ENCODE measurements around the gene SLC12A4. TPM values are rescaled to one million over a fixed set of nuclear protein-coding genes. Genes with fewer than 3 reads are reported as not detected.
A peak's percentile ranks its signal among the peaks of the same experiment; 100 is the strongest.
"Not testable (repeated sequence)": the region's sequence is repeated elsewhere in the genome, so short reads cannot be mapped to it uniquely, and the experiment has no call there.

SLC12A4 gene
- total RNA-seq = 113 TPM
- long read RNA-seq, full-length matches to known transcripts = 33 of 113 reads
- long read RNA-seq, partial matches to known transcripts = 61 of 113 reads
- long read RNA-seq, other reads (novel, unspliced or antisense) = 19 of 113 reads

DNA sequence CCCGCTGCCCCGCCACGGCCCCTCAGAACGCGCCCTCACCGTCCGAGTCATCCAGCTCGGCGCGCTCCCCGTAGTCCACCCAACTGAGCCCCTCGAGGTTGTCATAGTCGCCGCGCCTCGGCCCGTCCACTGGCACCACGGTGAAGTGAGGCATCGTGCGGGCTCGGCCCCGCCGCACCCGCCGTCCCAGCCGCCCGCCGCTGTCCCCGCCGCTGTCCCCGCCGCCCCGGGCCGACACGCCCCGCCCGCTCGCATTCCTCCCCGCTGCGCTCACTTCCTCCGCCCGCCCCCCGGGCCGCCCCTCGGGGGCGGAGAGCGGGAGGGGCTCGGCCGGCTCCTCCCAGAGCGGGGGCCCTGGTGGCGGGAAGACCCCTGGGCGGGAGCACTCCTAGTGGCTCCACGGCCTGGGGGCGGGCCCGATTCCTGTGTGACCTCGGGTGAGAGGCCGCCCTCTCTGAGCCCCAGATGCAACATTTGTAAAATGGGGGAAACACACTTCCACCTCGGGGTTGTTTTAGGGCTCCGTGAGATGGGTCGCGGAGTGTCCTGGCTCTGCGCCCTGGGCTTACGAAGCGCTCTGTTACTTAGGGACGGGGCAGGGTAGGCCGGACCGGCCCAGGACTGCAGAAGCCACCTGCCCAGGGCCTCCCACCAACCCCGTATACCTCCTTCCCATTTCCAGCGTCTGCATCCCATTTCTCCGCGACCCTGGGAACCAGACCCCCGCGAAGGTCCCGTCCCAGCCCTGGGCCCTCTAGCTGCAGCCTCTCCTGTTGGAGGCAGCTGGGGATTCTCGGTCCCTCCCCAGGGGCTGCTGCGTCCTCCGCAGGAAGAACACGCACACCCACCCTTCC is at the start of gene SLC12A4:
SLC12A4 (minus strand) TSS at position 238 of the 854 bp plus-strand sequence; CDS start at position 154, 84 bp downstream.
- DNase-seq (ENCODE audit: low spot score) = peak; percentile 95

DNA sequence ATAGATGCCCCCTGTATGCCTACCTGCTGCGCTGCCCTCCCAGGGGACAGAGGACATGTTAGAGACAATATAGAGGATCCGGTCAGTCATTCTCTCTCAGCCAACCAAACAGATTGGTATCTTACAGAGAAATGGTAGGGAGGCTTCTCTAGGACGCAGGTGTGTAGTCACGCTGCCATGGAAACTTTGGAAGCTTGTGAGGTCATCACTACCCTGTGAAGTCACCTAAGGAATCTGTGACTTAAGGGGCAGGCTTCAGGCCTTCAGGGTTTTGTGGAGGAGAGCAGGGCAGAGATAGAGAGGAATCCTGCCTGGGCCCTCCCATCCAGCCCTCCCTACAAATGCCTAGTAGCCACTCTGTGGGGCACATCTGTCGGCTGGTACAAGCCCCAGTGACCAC is 47.2 kb upstream of the SLC12A4 start, which contains the start of gene DPEP2NB:
DPEP2NB (minus strand) TSS at position 231 of the 400 bp plus-strand sequence; CDS start at position 90, 141 bp downstream.
- no peak for DNase-seq (ENCODE audit: low spot score)

DNA sequence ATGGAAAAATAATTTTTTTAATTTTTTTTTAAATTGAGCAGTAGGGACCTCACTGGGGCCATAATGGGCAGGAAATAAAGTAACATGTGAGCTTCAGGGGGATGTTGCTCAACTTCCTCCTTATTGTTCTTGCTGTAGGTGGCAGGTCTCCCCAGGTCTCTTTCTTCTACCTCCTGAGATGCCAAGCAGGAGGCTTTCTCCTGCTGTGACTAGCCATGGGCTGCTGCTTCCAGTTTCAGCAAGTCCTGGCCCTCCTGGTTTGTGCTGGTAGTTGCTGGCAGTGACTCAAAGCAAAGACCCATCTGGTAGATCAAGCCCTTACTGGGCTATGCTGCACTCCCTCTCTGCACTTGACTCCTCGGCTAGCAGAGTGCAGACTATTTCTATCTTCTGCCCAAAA is 45.0 kb upstream of the SLC12A4 start:
- DNase-seq (ENCODE audit: low spot score) = no peak

DNA sequence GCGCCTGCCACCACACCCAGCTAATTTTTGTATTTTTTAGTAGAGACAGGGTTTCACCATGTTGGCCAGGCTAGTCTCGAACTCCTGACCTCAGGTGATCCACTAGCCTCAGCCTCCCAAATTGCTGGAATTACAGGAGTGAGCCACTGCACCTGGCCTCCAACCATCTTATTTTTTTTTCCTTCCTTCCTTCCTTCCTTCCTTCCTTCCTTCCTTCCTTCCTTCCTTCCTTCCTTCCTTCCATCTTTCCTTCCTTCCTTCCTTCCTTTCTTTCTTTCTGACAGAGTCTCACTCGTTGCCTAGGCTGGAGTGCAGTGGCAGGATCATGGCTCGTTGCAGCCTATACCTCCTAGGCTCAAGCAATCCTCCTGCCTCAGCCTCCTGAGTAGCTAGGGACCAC is 41.4 kb upstream of the SLC12A4 start:
- not testable (repeated sequence) for DNase-seq (ENCODE audit: low spot score)

DNA sequence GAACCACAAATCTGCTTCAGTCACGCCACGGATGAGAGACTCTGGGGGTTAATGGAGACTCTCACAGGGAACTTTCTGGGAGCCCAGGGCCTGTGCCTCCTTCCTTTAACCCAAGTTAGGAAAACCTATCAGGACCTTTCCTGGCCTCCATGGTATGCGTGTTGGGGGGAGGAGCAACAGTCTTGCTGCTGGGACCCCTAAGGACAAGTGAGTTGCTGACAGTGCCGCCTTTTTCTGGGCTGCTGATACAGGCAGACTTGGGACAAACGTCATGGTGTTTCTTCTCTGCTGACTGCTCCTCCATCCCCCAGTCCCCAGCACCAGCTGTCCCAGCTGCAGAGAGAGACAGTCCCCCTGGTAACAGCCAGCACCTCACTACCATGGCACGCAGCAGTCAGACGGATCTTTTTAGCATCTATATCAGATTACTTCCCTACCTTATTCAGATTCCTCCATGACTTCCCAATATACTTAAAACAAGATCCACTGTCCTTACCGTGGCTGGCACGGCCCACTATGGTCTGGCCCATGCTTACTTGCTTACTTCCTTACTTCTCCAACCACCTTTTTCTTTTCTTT is 40.8 kb upstream of the SLC12A4 start:
- DNase-seq (ENCODE audit: low spot score) = no peak

DNA sequence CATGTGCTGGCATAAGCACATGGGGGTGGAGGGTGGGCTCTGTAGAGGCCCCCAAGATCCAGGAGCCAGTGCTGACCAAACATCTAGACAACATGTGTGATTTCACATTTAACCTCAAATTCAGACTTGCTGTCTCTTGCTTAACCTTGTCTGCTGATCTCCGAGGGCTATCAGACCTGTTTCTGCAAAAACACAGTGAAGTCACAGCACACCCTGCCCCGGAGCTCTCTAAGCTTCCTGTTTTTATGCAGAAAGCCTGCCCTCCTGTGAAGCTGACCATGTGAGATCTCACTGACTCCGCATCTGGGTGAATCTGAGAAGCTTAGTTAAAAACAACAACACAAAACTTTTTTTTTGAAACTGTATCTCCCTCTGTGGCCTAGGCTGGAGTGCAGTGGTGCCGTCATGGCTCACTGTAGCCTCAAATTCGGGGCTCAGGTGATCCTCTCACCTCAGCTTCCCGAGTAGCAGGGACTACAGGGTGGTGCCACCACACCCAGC is 37.4 kb upstream of the SLC12A4 start:
- DNase-seq (ENCODE audit: low spot score) = no peak

DNA sequence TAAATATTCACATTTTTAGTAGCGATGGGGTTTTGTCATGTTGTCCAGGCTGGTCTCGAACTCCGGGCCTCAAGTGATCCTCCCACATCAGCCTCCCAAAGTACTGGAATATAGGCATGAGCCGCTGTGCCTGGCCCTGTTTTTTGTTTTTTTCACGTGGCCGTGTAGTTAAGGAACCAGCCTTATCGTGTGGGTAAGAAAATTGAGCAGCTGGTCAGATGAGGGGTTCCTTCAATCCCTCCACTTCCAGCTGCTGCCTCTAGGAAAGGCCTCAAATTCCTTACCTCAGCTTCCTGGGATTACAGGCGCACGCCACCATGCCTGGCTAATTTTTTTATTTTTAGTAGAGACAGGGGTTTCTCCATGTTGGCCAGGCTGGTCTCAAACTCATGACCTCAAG is 36.8 kb upstream of the SLC12A4 start:
- DNase-seq (ENCODE audit: low spot score) = no peak

DNA sequence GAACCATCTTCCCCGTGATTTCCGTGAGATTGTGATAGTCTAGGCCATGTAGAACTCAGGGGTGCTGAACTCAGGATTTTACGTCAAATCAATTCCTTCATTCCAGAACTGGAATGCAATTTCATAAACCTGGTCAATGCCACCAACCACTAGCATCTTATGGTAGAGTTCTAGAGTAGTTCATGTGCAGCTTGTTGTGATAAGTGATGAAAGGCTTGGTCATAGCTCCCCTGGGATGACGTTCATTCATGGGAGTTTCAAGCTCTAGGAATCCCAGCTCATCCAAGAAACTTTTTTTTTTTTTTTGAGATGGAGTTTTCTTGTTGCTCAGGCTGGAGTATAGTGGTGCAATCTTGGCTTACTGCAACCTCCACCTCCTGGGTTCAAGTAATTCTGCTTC is 34.6 kb upstream of the SLC12A4 start:
- no peak for DNase-seq (ENCODE audit: low spot score)

DNA sequence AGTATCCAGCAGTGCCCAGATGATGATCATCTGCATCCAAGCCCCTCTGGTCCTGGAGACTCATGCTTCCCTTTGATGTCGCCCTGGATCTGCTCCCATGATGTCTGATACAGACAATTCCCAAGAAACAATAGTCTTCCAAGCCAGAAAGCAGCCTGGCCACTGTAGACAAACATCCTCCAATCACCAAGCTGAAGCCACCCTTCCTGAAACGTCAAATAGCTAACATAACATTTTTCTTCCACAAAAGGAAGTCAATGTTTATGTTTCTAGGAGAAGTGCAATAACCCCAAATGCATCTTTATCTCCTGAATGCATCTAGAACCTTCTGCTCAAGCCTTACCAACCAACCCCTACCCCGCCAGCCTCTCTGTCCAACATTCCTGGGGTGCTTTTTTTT is 32.0 kb upstream of the SLC12A4 start:
- DNase-seq (ENCODE audit: low spot score) = no peak

DNA sequence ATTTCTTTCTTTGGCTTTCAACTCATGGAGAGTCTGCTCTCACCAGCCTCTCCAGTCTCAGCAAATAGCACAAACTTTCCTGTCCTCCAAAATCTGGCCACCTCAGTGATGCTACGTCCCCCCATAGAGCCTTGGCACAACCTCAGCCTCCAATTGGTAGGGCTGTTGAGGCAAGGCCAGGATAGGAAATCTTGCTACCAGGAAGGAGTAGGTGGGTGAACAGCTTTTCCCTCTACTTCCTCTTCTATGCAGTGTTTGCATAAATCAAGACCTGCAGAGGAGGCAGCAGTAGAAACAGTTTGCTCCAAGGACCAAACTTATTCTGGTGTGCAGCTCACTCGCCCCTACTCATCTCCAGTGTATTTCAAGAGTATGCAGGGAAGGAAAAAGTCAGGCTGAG is 31.5 kb upstream of the SLC12A4 start:
- DNase-seq (ENCODE audit: low spot score) = no peak

DNA sequence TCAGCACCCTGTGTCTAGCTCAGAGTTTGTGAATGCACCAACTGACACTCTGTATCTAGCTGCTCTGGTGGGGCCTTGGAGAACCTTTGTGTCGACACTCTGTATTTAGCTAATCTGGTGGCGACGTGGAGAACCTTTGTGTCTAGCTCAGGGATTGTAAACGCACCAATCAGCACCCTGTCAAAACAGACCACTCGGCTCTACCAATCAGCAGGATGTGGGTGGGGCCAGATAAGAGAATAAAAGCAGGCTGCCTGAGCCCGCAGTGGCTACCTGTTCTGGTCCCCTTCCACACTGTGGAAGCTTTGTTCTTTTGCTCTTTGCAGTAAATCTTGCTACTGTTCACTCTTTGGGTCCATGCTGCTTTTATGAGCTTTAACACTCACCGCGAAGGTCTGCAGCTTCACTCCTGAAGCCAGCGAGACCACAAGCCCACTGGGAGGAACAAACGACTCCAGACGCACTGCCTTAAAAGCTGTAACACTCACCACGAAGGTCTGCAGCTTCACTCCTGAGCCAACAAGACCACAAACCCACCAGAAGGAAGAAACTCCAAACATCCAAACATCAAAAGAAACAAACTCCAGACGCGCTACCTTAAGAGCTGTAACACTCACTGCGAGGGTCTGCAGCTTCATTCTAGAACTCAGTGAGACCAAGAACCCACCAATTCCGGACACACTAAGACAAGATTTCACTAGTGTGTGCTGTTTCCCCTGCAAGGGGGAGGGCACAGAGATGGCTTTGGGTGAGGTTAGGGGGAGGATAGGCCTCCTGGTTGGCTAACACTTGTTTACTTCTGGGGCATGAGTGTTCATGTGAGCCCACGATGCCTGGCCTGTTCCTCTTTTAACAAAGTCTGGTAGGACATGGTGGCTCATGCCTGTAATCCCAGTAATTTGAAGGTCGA is 30.6 kb upstream of the SLC12A4 start, which contains the start of gene DPEP2:
DPEP2 (minus strand) TSS at position 706 of the 910 bp plus-strand sequence. CDS start 6,272 bp downstream, outside the sequence.
- not testable (repeated sequence) for DNase-seq (ENCODE audit: low spot score)

DNA sequence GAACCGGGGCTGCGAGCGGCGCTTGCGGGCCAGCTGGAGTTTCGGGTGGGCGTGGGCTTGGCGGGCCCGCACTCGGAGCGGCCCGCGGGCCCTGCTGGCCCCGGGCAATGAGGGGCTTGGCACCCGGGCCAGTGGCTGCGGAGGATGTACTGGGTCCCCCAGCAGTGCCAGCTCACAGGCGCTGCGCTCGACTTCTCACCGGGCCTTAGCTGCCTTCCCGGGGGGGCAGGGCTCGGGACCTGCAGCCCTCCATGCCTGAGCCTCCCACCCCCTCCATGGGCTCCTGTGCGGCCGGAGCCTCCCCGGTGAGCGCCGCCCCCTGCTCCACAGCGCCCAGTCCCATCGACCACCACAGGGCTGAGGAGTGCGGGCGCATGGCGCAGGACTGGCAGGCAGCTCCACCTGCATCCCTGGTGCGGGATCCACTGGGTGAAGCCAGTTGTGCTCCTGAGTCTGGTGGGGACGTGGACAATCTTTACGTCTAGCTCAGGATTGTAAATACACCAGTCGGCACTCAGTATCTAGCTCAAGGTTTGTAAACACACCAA is 29.9 kb upstream of the SLC12A4 start:
- not testable (repeated sequence) for DNase-seq (ENCODE audit: low spot score)

DNA sequence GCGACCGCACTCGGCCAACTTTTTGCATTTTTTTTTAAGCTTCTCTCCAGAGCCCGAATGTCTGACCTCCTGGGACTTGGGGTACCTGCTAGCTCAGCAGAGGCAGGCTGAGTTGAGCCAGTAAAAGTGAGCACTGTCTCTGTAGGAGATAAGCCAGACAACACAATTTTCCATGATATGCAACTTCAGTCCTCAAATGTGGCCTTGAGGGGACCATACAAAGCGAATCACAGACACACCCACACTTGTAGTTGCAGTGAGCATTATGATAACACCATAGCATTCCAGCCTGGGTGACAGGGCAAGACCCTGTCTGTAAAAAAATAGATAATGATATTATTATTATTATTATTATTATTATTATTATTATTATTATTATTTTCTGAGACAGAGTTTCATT is 28.2 kb upstream of the SLC12A4 start:
- DNase-seq (ENCODE audit: low spot score) = no peak

DNA sequence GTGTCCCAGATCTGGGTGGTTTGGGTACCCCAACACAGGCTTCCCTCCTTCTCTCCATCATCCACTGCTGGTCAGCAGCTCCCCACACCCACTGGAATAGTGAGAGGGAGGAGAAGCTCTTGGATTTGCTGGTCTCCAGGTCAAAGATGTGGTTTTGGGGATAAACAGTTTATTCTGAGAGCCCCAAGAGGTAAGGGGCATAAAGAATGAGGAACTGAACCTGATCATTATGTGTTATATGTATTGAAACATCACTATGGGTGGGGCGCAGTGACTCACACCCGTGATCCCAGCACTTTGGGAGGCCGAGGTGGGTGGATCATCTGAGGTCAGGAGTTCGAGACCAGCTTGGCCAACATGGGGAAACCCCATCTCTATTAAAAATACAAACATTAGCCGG is 27.0 kb upstream of the SLC12A4 start:
- no peak for DNase-seq (ENCODE audit: low spot score)

DNA sequence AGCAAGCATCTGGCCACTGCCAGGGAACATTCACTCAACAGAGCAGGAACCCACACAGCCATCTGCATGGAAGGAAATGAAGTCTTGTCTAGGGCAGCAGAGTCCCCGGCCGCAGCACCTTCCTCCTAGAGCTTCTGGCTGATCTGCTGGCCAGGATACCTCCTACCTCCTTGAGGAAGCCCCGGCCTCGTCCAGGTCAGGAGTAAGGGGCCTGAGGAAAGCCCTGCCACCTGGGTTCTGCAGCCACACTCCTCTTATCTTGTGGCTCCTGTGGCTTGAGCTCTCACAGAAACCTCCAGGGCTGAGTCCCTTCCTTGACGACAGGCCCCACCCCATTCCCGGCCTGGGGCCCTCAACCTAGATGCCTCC is 25.6 kb upstream of the SLC12A4 start:
- not testable (repeated sequence) for DNase-seq (ENCODE audit: low spot score)

DNA sequence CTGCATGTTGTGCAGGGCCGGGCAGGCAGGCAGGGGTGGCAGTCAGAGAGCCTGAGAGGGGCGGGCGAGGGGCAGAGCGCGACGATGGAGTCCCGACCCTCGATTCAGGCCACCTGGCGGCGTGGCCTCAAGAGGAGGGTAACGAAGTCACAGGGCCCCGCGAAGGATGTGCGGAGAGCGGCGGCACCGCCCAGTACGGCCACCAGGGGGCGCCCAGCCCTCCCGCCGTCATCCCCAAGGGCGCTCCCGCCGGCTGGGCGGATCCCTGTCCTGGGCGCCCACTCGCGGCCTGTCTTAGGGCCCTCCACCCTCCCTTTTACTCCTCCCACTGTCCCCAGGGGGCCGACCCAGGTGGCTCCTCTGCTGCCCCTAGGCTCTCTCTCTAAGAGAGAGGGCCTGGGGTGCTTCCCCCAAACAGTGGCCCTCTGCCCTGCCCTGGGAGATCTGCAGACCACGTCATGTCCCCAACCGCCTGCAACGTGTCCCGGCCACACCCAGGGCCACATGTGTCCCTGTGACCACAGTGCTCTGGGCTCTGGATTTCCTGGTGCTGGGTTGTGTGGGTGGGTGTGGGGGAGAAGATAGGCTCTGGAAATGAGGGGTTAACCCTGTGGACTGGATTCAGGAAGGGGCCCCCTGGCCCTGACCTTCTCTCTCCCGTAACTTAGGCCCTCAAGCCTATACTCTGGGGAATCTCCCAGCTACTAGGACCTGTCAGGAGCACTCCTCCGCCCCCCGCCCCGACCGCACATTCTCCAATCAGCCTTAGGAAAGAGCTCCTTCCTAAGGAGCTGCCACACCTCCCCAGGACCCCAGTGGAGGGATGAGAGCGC is 25.0 kb upstream of the SLC12A4 start:
- DNase-seq (ENCODE audit: low spot score) = peak; percentile 95

DNA sequence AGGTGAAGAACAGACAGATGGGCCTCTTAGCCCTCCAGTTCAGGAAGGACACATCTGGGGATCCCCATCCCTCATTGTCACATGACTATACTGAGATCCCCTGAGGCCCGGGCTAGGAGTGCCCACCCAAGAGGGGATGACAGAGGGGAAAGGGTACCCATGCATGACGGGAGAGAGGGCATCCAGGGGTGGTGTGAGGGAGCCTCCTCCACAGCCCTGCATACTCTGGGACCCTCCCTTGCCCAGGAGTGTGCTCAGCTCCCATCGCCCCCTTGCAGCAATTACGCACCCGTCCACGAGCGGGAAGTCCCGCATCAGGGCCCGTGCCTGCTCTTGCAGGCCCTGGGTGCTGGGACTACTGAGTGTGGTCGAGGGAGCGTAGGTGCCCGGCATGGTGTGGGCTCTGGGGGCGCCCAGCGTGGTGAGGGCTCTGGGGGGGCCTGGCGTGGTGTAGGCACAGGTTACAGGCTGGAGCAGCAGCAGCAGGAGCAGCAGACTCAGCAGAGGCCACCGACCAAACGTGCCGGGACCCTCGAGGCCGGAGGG is 24.3 kb upstream of the SLC12A4 start:
- no peak for DNase-seq (ENCODE audit: low spot score)

DNA sequence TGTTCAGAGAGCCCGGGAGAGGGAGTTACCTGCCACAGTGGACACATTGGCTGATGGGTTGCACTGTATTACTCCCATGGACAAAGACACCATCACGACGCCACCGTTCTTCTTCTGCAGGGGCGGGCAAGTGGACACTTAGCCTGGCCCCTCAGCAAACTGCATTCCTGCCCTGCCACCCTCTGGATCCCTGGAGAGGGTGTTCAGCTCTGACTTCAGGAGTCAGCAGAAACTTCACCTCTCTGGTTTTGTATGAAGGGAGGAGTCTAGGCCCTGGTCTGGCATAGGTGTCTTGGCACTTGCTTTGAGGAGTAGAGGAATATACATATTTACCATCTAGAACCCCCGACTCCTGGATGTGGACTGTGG is 21.6 kb upstream of the SLC12A4 start:
- no peak for DNase-seq (ENCODE audit: low spot score)

DNA sequence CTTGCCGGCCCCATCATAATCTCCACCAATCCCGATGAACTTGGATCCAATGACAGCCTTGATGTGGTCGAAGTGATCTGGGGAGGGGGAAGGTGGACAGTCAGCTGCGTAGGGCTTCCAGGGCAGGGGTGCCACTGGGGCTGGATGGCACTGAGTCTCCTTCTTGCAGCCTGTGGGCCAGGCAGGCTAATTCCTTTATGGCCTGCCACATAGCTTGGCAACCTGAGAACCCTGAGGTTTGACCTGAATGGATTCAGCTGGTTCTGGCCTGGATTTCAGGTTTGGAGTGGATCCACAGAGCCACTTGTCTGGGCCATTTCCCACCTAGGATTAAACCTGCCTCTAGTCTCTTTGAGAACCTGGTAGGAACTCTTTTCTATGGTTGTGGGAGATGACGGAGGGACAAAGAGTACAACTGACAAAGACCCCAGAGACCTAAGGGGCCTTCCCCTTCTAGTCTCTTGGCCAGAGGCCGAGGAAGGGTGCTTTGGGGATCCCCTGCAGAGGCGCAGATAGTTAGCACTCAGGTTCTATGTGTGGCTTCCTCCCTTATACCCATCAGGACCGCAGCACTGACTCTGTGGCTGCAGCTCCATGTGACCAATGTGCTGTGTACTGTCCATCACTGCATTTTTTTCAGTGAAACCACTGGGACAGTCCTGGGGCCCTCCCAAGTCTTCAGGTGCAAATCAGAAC is 21.0 kb upstream of the SLC12A4 start:
- DNase-seq (ENCODE audit: low spot score) = no peak
